Spleen (tissue), 11 donors: ENCODE data around the gene TPM1. TPM values are rescaled to one million over a fixed set of nuclear protein-coding genes. Genes with fewer than 3 reads are reported as not detected.
A peak's percentile ranks its signal among the peaks of the same experiment; 100 is the strongest.

Experiments used
- DNase-seq: peaks from one replicate; pipeline ENCODE4 v3.0.0-alpha.2; 2020
- H3K27ac ChIP-seq, 8 donors: fragments of 200-600 bp; sonication (generic) in 7 of 8; 1 replicate in 4 of 8; 2 replicates in 4 of 8; pipeline versions ENCODE4 v1.5.0 to v1.8.0; 2016 to 2021; ENCODE audit warnings: inconsistent platforms in 4 of 8, mild to moderate bottlenecking in 4 of 8, moderate library complexity in 1 of 8
- H3K27me3 ChIP-seq, 7 donors: fragments of 200-600 bp; sonication (generic) in 6 of 7; replicated peaks in 1 of 7; 1 replicate in 4 of 7; 2 replicates in 3 of 7; pipeline versions ENCODE4 v1.5.0 to v1.8.0; 2016 to 2021; ENCODE audit warnings: inconsistent platforms in 3 of 7, mild to moderate bottlenecking in 1 of 7
- H3K36me3 ChIP-seq, 6 donors: fragments of 200-600 bp; sonication (generic) in 5 of 6; 1 replicate in 4 of 6; 2 replicates in 2 of 6; pipeline versions ENCODE4 v1.5.0 to v1.8.0; 2016 to 2021; ENCODE audit warnings: inconsistent platforms in 2 of 6
- H3K4me1 ChIP-seq, 6 donors: fragments of 200-600 bp; sonication (generic) in 5 of 6; 1 replicate in 3 of 6; 2 replicates in 3 of 6; pipeline versions ENCODE4 v1.5.0 to v1.8.0; 2016 to 2021; ENCODE audit warnings: inconsistent platforms in 3 of 6
- H3K4me3 ChIP-seq, 8 donors: fragments of 200-600 bp; sonication (generic) in 7 of 8; 1 replicate in 4 of 8; 2 replicates in 4 of 8; pipeline versions ENCODE4 v1.5.0 to v1.8.0; 2016 to 2021; ENCODE audit warnings: inconsistent platforms in 4 of 8, mild to moderate bottlenecking in 4 of 8, moderate library complexity in 2 of 8
- H3K9me3 ChIP-seq, 8 donors: fragments of 200-600 bp; sonication (generic) in 7 of 8; 1 replicate in 4 of 8; 2 replicates in 4 of 8; pipeline versions ENCODE4 v1.5.0 to v1.8.0; 2016 to 2021; ENCODE audit warnings: inconsistent platforms in 4 of 8
- POLR2A ChIP-seq, 3 donors: fragments of 450-650 bp; IDR thresholded peaks; one replicate each; pipeline ENCODE4 v1.5.1; 2017; ENCODE audit warnings: antibody characterized with exemption in 3 of 3, mild to moderate bottlenecking in 1 of 3
- POLR2AphosphoS5 ChIP-seq, 3 donors: sonication (generic); formaldehyde crosslinking; IDR thresholded peaks; one replicate each; pipeline ENCODE4 v1.5.1; 2017; ENCODE audit warnings: antibody characterized with exemption in 3 of 3
- WGBS, 5 donors: extraction: QIAGEN DNeasy Blood & Tissue Kit in 3 of 5; methylation state at CpG; one replicate each; pipeline versions ENCODE4 v1.1.5 to v1.1.7; 2013 to 2018; 5-methylcytosine and 5-hydroxymethylcytosine counted together
- intact Hi-C: fragments of 100-400 bp; cut with DNase I; formaldehyde crosslinking; loops from one replicate; pipeline ENCODE4 v1.15.0; 2023; ENCODE audit warnings: low total_unique reads
- polyA plus RNA-seq, 3 donors: library from polyadenylated mRNA; stranded (reverse); fragments of 200-250 nt; gene quantifications; one replicate each; pipeline ENCODE4 v1.2.1, GENCODE V29; 2013
- total RNA-seq, 7 donors: library from RNA; depleted of rRNA in 3 of 7; stranded (reverse); fragments of >200 nt in 3 of 7; fragmentation: NEBNext Ultra II Directional in 4 of 7; extraction: Animal tissue kit (Norgen Biotek cat#: 25700) in 4 of 7; gene quantifications; one replicate each; pipeline versions ENCODE4 v1.1.0 to v1.2.1, GENCODE V29; 2016 to 2021
- TF ChIP-seq, protein P1 (sequence below), 11 experiments: fragments of 200-600 bp in 7 of 11; fragments of 450-650 bp in 4 of 11; sonication (generic) in 4 of 11; IDR thresholded peaks in 8 of 11; conservative IDR thresholded peaks in 3 of 11; 1 replicate in 7 of 11; 2 replicates in 4 of 11; pipeline versions ENCODE4 v1.4.0 to v1.8.0; 2016 to 2021; ENCODE audit warnings: antibody characterized with exemption in 11 of 11, inconsistent platforms in 4 of 11, mild to moderate bottlenecking in 1 of 11
- donor health status: healthy with polysubstance abuse.
- donor health status: DM: no; HTN: no; CAD: no; lungs with moderate emphysema.
- donor health status: DM: no; HTN: no; CAD: no.
- donor health status: Bipolar disorder and iron deficiency.
- donor health status: healthy.
- donor health status: DM: no; HTN: no; CAD: no.
- donor health status: DM: yes; HTN: yes; CAD: no.

The TPM1 gene
- total and polyA plus RNA-seq, 10 donors: 70.6 to 317 (median 123) TPM

DNA sequence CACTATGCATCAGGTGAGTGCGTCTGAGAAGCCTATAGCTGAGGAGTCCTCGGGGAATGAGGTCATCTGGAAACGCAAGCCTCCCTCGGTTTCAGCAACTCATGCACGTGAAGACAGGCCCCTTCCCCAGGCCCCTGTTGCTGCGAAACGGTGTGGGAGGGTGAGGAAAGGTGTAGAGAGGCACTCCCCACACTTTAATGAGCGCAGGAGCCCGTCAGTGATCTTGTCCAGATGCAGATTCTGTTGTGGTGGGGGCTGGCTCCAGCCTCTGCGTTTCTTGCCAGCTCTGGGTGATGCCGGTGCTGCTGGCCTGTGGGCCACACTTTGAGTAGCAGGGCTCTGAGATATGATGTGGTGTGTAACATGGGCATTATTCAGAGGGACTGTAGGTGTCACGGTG is 40.5 kb downstream of the TPM1 start:
- Histone ChIP-seq H3K36me3 (no peaks in the 10 kb centered on the region), H3K27me3 (peaks cover 0 to 20% (median 0%) of the 10 kb centered on the region in 7 donors), H3K9me3 (no peaks in the 10 kb centered on the region), H3K4me1 (no peaks in the 10 kb centered on the region), H3K27ac (no peak overlapping the region), H3K4me3 (no peak overlapping the region)
- intact Hi-C loops: no loop called here
- TF ChIP-seq, protein P1, sequence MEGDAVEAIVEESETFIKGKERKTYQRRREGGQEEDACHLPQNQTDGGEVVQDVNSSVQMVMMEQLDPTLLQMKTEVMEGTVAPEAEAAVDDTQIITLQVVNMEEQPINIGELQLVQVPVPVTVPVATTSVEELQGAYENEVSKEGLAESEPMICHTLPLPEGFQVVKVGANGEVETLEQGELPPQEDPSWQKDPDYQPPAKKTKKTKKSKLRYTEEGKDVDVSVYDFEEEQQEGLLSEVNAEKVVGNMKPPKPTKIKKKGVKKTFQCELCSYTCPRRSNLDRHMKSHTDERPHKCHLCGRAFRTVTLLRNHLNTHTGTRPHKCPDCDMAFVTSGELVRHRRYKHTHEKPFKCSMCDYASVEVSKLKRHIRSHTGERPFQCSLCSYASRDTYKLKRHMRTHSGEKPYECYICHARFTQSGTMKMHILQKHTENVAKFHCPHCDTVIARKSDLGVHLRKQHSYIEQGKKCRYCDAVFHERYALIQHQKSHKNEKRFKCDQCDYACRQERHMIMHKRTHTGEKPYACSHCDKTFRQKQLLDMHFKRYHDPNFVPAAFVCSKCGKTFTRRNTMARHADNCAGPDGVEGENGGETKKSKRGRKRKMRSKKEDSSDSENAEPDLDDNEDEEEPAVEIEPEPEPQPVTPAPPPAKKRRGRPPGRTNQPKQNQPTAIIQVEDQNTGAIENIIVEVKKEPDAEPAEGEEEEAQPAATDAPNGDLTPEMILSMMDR (IDR thresholded peaks at IDR 0.05 in 8 of 11, conservative IDR thresholded peaks at IDR 0.05 in 3 of 11): no peak
- TF ChIP-seq POLR2A (IDR thresholded peaks at IDR 0.05) (no peak), POLR2AphosphoS5 (IDR thresholded peaks at IDR 0.05) (no peak)
- DNase-seq: no peak
- WGBS, 5 donors: 79 to 90% (median 86%) methylated on average over 12 of the region's 12 CpGs

DNA sequence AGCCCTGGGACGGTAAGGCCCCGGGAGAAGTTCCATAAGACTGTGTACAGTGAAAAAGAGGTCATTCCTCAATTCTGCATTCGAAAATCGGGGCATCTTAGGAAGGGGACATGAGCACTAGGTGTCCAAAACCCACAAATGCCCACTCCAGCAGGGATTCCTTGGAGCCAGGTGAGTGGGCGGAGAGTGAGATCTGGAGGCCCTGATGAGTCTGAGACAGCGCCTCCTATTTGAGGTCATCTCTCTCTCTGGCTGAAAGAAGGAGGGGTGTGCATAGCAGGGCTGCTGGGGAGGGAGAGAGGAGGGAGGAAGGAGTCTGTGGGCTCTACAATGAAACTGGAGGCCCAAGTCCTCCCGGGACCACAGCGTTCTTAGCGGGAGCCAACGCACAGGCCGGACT is 41.0 kb downstream of the TPM1 start:
- DNase-seq: no peak
- H3K27me3 ChIP-seq: peaks cover 0 to 19% (median 0%) of the 10 kb centered on the region in 7 donors
- H3K27ac ChIP-seq: no peak overlapping the region
- 85 to 95% (median 92%) methylated on average over 11 of the region's 11 CpGs for WGBS, 5 donors
- TF ChIP-seq POLR2AphosphoS5 (IDR thresholded peaks at IDR 0.05) (no peak), POLR2A (IDR thresholded peaks at IDR 0.05) (no peak)
- TF ChIP-seq, protein P1 (IDR thresholded peaks at IDR 0.05 in 8 of 11, conservative IDR thresholded peaks at IDR 0.05 in 3 of 11): no peak
- no peaks in the 10 kb centered on the region for H3K9me3 ChIP-seq
- no peaks in the 10 kb centered on the region for H3K4me1 ChIP-seq
- H3K36me3 ChIP-seq: no peaks in the 10 kb centered on the region
- intact Hi-C loops: no loop called here
- H3K4me3 ChIP-seq: no peak overlapping the region

DNA sequence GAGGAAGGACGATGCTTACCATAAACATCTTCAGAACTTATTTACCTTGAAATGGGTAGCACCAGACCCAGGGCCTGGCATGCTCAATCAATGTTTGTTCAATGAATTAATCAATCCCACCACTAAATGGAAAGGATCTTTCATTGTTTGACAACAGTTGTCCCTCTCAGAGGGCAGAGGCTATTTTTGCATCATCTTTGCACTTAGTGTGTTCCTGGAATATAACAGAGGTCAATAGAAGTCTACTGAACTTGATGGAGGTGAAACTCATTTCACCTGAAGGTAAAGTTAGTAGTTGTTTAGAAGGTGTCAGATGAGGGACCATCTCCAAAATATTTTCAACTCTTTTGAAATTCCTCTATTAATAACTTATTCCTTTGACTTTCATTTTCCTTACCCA is 42.3 kb downstream of the TPM1 start:
- no peak overlapping the region for H3K27ac ChIP-seq
- no peak overlapping the region for H3K4me3 ChIP-seq
- H3K9me3 ChIP-seq: no peaks in the 10 kb centered on the region
- H3K36me3 ChIP-seq: no peaks in the 10 kb centered on the region
- H3K4me1 ChIP-seq: peaks cover 0 to 6% (median 0%) of the 10 kb centered on the region in 6 donors
- intact Hi-C loops: no loop called here
- TF ChIP-seq POLR2A (IDR thresholded peaks at IDR 0.05) (no peak), POLR2AphosphoS5 (IDR thresholded peaks at IDR 0.05) (no peak)
- TF ChIP-seq, protein P1 (IDR thresholded peaks at IDR 0.05 in 8 of 11, conservative IDR thresholded peaks at IDR 0.05 in 3 of 11): no peak
- 93 to 100% (median 96%) methylated on average over 1 of the region's 1 CpG for WGBS, 5 donors
- DNase-seq: no peak
- H3K27me3 ChIP-seq: peaks cover 0 to 19% (median 0%) of the 10 kb centered on the region in 7 donors

DNA sequence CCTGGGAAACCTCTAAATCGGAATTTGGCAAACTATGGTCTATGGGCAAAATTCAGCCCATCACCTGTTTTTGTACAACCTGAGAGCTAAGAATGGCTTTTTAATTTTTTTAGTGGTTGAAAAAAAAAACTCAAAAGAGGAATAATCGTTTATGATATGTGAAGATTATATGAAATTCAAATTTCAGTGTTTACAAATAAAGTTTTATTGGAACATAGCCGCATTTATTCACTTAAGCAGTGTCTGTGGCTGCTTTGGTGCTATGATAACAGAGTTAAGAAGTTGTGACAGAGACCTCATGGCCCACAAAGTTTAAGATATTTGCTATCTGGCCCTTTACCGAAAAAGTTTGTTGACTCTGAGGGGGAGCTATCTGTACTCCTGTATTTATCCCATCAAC is 42.7 kb downstream of the TPM1 start:
- 87 to 95% (median 90%) methylated on average over 4 of the region's 4 CpGs for WGBS, 5 donors
- Histone ChIP-seq H3K4me1 (peaks cover 0 to 6% (median 0%) of the 10 kb centered on the region in 6 donors), H3K27ac (no peak overlapping the region), H3K9me3 (no peaks in the 10 kb centered on the region), H3K4me3 (no peak overlapping the region), H3K27me3 (peaks cover 0 to 14% (median 0%) of the 10 kb centered on the region in 7 donors), H3K36me3 (no peaks in the 10 kb centered on the region)
- TF ChIP-seq POLR2AphosphoS5 (IDR thresholded peaks at IDR 0.05): no peak
- no peak for DNase-seq
- intact Hi-C loops: no loop called here

DNA sequence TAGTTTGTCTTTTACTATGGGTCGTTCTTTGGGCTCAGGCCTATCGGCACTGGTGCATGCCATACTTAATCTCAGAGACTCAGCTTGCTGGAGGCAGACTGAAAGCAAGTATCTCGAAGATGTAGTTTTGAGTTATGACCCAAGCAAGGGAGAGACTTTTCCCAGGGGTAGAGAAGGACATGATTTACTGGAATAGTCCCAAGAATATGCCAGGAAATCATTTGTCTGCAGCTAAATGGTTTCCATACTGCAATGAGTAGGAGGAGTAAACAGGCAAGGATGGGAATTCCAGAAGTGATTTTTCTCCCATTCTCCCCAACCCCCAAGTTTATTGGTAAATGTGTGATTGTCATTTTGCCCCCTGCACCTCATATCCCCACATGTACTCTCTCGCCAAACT is 43.7 kb downstream of the TPM1 start:
- peaks cover 0 to 10% (median 0%) of the 10 kb centered on the region in 7 donors for H3K27me3 ChIP-seq
- H3K4me1 ChIP-seq: peaks cover 0 to 6% (median 0%) of the 10 kb centered on the region in 6 donors
- no peak for TF ChIP-seq POLR2A (IDR thresholded peaks at IDR 0.05)
- TF ChIP-seq POLR2AphosphoS5 (IDR thresholded peaks at IDR 0.05): no peak
- TF ChIP-seq, protein P1 (IDR thresholded peaks at IDR 0.05 in 8 of 11, conservative IDR thresholded peaks at IDR 0.05 in 3 of 11): no peak
- no peak overlapping the region for H3K4me3 ChIP-seq
- no peaks in the 10 kb centered on the region for H3K36me3 ChIP-seq
- peak overlapping the region in 4 of 8 donors; percentile 6 to 19 (median 9) for H3K27ac ChIP-seq
- 68 to 92% (median 76%) methylated on average over 4 of the region's 4 CpGs for WGBS, 5 donors
- intact Hi-C loops: no loop called here
- H3K9me3 ChIP-seq: no peaks in the 10 kb centered on the region
- DNase-seq: no peak
